ENCODE data around the gene KLHL25.

The KLHL25 gene

DNA sequence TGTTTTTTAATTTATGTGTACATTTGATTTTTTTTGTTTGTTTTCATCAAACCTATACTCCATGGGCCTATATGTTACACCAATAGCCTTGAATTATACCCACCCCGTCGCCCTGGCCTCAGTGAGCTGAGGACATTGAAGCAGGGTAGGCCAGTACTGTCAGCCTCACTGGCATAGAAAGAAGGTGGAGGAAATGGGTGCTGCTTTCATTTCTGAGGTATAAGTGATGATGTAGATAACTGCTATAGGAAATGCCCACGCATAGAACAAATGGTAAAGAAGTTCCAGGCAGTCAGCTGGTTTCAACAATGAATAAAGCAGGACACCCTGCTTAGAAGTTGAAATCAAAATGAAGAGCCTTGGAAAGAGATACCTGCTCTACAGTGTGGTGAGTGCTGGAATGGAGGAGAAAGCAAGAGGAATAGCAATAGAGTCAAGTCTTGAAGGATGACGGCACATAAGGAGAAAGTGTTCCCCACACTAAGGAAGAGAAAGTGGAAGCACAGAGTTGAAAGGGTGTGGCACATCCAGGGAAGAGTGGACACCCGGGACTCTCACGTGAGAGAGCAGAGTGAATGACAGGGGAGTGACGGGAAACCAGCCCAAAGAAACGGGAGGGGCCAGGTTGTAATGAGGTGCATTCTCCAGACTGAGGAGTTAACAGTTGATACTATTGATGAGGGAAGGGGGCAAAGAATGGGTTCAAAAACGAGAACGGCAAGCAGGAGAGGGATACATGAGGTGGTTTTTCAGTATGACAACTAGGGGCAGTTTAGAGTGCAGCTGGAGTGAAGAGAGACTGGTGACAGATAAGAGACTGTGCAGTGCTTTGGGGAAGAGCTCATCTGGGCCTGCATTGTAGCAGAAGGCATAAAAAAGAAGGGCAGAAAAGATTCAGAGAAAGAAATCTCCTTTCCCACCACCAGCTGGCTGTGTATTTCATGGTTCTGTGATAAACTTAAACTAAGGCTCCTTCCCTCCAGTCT, 70.5 kb downstream of the KLHL25 start:
- Histone ChIP-seq H3K9me3 (ENCODE audit: control insufficient read depth, insufficient read depth, low read depth, low read length) (no peaks in the 10 kb centered on the region), H3K36me3 (ENCODE audit: control insufficient read depth, insufficient read depth, low read length) (peaks cover 80% of the 10 kb centered on the region), H3K9ac (ENCODE audit: low read length) (no peak overlapping the region), H3K4me3 (ENCODE audit: low read depth, low read length) (no peak overlapping the region), H3K4me1 (ENCODE audit: control insufficient read depth, insufficient read depth, low read length) (no peaks in the 10 kb centered on the region), H3K27ac (ENCODE audit: low read depth, low read length) (no peak overlapping the region), H3K27me3 (ENCODE audit: control insufficient read depth, insufficient read depth, low read length) (no peaks in the 10 kb centered on the region)

DNA sequence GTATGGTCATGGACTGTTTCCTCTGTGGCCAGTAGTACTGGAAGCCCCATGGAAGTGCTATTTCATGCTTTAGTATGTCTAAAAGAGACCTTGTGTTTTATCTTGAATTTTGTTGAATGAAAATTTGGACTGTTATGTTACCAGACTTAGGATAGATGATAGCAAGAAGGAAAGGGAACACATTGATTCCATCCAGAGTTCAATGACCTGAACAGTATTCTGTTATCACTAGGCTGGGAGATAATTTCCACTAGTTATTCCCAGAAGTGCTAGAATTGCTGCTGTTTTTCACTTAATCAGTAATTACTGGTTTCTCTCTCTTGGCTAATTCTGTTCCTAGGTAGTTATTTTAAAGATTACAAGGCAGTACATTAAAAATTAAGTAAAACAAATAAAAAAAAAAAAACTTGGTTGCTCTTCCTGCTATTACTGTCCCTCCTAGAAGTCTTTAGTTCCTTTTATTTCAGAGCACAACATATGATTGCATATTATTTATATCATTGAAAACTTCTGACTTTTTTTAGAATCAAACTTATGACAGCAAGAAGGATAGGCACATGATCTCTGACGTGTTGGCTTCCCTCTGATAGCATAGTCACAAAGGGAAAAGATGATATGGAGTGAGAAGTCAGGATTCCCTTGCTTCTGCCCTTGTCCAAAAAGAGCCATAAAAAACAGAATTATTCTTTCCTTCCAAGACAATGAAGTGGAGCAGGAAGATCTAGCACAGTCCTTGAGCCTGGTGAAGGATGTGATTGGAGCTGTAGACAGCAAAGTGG, 72.2 kb downstream of the KLHL25 start:
- no peaks in the 10 kb centered on the region for H3K4me1 ChIP-seq (ENCODE audit: control insufficient read depth, insufficient read depth, low read length)
- no peak overlapping the region for H3K4me3 ChIP-seq (ENCODE audit: low read depth, low read length)
- H3K27me3 ChIP-seq (ENCODE audit: control insufficient read depth, insufficient read depth, low read length), result no peaks in the 10 kb centered on the region
- no peak overlapping the region for H3K9ac ChIP-seq (ENCODE audit: low read length)
- H3K27ac ChIP-seq (ENCODE audit: low read depth, low read length), result no peak overlapping the region
- peaks cover 85% of the 10 kb centered on the region for H3K36me3 ChIP-seq (ENCODE audit: control insufficient read depth, insufficient read depth, low read length)
- H3K9me3 ChIP-seq (ENCODE audit: control insufficient read depth, insufficient read depth, low read depth, low read length), result no peaks in the 10 kb centered on the region

DNA sequence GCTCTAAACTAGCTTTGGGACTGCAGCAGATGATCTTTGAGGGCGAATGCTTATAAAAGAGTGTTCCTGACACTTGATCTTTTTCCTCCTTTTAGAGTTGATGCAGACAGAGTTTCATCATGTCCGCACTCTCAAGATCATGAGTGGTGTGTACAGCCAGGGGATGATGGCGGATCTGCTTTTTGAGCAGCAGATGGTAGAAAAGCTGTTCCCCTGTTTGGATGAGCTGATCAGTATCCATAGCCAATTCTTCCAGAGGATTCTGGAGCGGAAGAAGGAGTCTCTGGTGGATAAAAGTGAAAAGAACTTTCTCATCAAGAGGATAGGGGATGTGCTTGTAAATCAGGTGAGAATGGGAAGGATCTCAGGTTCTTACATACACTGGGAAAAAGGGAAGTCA, 75.7 kb downstream of the KLHL25 start:
- Histone ChIP-seq H3K4me1 (ENCODE audit: control insufficient read depth, insufficient read depth, low read length) (no peaks in the 10 kb centered on the region), H3K9ac (ENCODE audit: low read length) (no peak overlapping the region), H3K4me3 (ENCODE audit: low read depth, low read length) (no peak overlapping the region), H3K27me3 (ENCODE audit: control insufficient read depth, insufficient read depth, low read length) (no peaks in the 10 kb centered on the region), H3K27ac (ENCODE audit: low read depth, low read length) (no peak overlapping the region), H3K9me3 (ENCODE audit: control insufficient read depth, insufficient read depth, low read depth, low read length) (no peaks in the 10 kb centered on the region), H3K36me3 (ENCODE audit: control insufficient read depth, insufficient read depth, low read length) (peaks cover 66% of the 10 kb centered on the region)

DNA sequence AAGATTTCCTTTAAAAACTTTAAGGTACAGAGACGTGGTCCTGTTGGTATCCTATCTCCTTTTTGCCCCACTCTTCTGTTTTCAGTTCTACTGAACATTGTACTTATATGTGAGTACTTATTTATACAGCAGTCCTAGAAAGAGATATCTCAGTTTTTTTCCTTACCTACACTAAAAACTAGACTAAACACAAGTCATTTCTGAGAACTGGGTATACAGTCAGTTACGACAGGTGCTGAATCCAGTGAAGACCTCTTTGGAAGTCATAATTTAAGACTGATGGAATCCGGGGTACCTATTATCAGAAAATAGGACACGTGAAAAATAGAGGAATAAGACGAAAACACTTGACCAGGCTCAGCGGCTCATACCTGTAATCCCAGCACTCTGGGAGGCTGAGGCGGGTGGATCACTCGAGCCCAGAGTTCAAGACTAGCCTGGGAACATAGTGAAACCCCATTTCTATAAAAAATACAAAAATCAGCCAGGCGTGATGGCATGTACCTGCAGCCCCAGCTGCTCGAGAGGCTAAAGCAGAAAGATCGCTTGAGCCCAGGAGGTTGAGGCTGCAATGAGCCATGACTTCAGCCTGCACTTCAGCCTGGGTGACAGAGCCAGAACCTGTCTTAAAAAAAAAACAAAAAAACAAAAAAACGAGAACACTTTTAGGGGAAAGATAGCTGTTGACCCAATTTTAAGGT, 76.3 kb downstream of the KLHL25 start:
- Histone ChIP-seq H3K27me3 (ENCODE audit: control insufficient read depth, insufficient read depth, low read length) (no peaks in the 10 kb centered on the region), H3K27ac (ENCODE audit: low read depth, low read length) (no peak overlapping the region), H3K9ac (ENCODE audit: low read length) (no peak overlapping the region), H3K36me3 (ENCODE audit: control insufficient read depth, insufficient read depth, low read length) (peaks cover 62% of the 10 kb centered on the region), H3K4me1 (ENCODE audit: control insufficient read depth, insufficient read depth, low read length) (no peaks in the 10 kb centered on the region), H3K4me3 (ENCODE audit: low read depth, low read length) (no peak overlapping the region), H3K9me3 (ENCODE audit: control insufficient read depth, insufficient read depth, low read depth, low read length) (no peaks in the 10 kb centered on the region)

DNA sequence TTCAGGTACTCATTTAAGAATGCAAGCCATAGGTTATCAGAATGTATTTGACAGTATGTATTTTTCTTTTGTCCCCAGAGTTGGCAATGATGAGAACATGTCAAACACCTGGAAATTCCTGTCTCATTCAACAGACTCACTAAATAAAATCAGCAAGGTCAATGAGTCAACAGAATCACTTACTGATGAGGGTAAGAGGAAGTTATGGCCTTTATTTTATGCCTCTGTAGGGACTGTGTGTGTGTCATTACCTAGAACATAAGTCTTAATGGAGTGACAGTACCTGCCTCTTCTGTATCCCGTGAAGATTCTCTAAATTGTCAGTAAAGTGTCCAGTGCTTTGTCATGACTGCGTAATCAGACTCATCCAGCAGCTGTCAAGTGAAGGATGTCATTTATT, 77.5 kb downstream of the KLHL25 start:
- Histone ChIP-seq H3K9me3 (ENCODE audit: control insufficient read depth, insufficient read depth, low read depth, low read length) (no peaks in the 10 kb centered on the region), H3K27me3 (ENCODE audit: control insufficient read depth, insufficient read depth, low read length) (no peaks in the 10 kb centered on the region), H3K9ac (ENCODE audit: low read length) (no peak overlapping the region), H3K36me3 (ENCODE audit: control insufficient read depth, insufficient read depth, low read length) (peaks cover 52% of the 10 kb centered on the region), H3K27ac (ENCODE audit: low read depth, low read length) (no peak overlapping the region), H3K4me3 (ENCODE audit: low read depth, low read length) (no peak overlapping the region), H3K4me1 (ENCODE audit: control insufficient read depth, insufficient read depth, low read length) (no peaks in the 10 kb centered on the region)

DNA sequence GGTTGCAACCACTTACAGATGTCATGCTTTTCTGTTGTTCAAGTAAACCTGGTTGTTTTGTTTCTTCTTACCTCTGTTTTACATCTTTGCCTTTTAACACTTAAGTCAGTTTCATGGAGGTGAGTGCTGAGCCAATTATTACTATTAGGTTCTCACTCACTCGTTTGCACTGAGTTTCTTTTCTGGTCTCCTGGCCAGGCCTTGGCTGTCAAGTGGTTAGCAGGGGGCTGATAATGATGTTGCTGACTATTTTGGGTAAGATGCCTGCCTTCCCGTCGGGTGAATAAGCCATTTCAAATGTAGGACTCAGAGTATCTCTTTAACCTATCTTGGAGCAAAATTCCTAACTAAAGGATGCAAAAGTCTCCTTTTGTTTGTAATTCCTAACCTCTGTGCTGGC, 78.5 kb downstream of the KLHL25 start:
- Histone ChIP-seq H3K4me1 (ENCODE audit: control insufficient read depth, insufficient read depth, low read length) (no peaks in the 10 kb centered on the region), H3K36me3 (ENCODE audit: control insufficient read depth, insufficient read depth, low read length) (peaks cover 44% of the 10 kb centered on the region), H3K27me3 (ENCODE audit: control insufficient read depth, insufficient read depth, low read length) (no peaks in the 10 kb centered on the region), H3K9ac (ENCODE audit: low read length) (no peak overlapping the region), H3K27ac (ENCODE audit: low read depth, low read length) (no peak overlapping the region), H3K4me3 (ENCODE audit: low read depth, low read length) (no peak overlapping the region), H3K9me3 (ENCODE audit: control insufficient read depth, insufficient read depth, low read depth, low read length) (no peaks in the 10 kb centered on the region)

DNA sequence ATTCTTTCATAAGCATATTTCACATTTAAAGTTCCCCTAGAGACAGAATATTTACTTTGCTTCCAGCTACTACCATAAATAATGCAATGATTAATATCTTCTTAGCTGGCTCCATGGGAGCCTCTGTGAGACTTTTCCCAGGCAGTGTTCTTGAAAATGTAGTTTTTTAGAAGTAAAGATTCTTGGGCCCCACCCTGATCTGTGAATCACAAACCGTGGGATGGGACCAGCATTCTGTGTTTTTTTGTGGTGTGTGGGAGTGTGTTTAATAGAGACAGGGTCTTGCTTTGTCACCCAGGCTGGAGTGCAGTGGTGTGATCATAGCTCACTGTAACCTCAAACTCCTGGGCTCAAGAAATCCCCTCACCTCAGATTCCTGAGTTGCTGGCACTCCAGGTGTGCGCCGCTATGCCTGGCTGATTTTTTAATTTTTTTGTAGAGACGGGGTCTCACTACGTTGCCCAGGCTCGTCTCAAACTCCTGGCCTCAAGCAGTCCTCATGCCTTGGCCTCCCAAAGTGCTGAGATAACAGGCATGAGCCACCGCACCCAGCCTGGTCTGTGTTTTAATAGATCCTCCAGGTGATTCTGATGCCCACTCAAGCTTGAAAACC, 83.0 kb downstream of the KLHL25 start:
- H3K9ac ChIP-seq (ENCODE audit: low read length), result no peak overlapping the region
- H3K4me1 ChIP-seq (ENCODE audit: control insufficient read depth, insufficient read depth, low read length), result peaks cover 10% of the 10 kb centered on the region; the same call in 1 of the 2 replicates
- H3K27ac ChIP-seq (ENCODE audit: low read depth, low read length), result no peak overlapping the region
- no peak overlapping the region for H3K4me3 ChIP-seq (ENCODE audit: low read depth, low read length)
- peaks cover 17% of the 10 kb centered on the region for H3K36me3 ChIP-seq (ENCODE audit: control insufficient read depth, insufficient read depth, low read length)
- H3K9me3 ChIP-seq (ENCODE audit: control insufficient read depth, insufficient read depth, low read depth, low read length), result no peaks in the 10 kb centered on the region
- H3K27me3 ChIP-seq (ENCODE audit: control insufficient read depth, insufficient read depth, low read length), result no peaks in the 10 kb centered on the region

DNA sequence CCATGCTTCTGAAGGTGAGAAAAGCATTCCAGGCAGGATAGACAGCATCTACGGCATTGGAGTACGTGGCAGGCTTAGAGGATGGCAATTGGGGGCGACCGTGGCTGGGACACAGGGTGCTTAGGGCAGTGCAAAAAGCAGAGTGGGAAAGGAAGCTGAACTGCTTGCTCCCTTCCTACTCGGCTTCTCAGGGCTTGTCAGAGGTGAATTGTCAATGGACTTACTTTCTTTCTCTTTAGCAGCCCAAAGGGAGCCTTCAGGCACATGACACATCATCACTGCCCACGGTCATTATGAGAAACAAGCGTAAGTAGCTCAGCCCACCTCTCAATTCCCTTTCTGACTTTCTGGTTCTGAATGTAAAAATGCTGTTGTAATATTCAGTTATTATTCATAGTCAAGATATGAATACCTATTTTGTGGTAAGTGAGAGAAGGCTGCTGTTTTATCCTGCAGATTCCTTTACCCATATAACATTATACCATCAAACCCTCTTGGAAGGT, 84.3 kb downstream of the KLHL25 start:
- no peak overlapping the region for H3K27ac ChIP-seq (ENCODE audit: low read depth, low read length)
- no peak overlapping the region for H3K9ac ChIP-seq (ENCODE audit: low read length)
- H3K4me3 ChIP-seq (ENCODE audit: low read depth, low read length), result no peak overlapping the region
- no peaks in the 10 kb centered on the region for H3K27me3 ChIP-seq (ENCODE audit: control insufficient read depth, insufficient read depth, low read length)
- H3K36me3 ChIP-seq (ENCODE audit: control insufficient read depth, insufficient read depth, low read length), result peaks cover 17% of the 10 kb centered on the region
- no peaks in the 10 kb centered on the region for H3K9me3 ChIP-seq (ENCODE audit: control insufficient read depth, insufficient read depth, low read depth, low read length)
- H3K4me1 ChIP-seq (ENCODE audit: control insufficient read depth, insufficient read depth, low read length), result peaks cover 10% of the 10 kb centered on the region; the same call in 1 of the 2 replicates
